SU-DHL-6 (cell line): Measurements from ENCODE around the gene ATP2B1.

Source experiments
- H2AFZ ChIP-seq: fragments of 200-600 bp; sonication (generic); 2 replicates; pipeline ENCODE4 v1.6.1; 2014; ENCODE audit warnings: low read depth, mild to moderate bottlenecking, moderate library complexity, mixed read lengths, antibody characterized with exemption, low read length; ENCODE audit not compliant: severe bottlenecking
- H3F3A ChIP-seq: fragments of 200-600 bp; shearing (Covaris generic); 2 replicates; pipeline ENCODE4 v1.6.0; 2016; ENCODE audit warnings: antibody characterized with exemption, mild to moderate bottlenecking; ENCODE audit not compliant: insufficient read depth
- H3K27ac ChIP-seq: fragments of 200-600 bp; sonication (generic); 2 replicates; pipeline ENCODE4 v1.5.1; 2016; ENCODE audit warnings: low read depth, mild to moderate bottlenecking, low read length, moderate library complexity, mixed read lengths
- H3K27me3 ChIP-seq: fragments of 200-600 bp; sonication (generic), shearing (Covaris generic); 2 replicates; pipeline ENCODE4 v1.6.0; 2014; ENCODE audit warnings: mild to moderate bottlenecking, low read length
- H3K36me3 ChIP-seq: fragments of 200-600 bp; sonication (generic); 2 replicates; pipeline ENCODE4 v1.6.1; 2014; ENCODE audit warnings: mild to moderate bottlenecking, low read length, mixed read lengths
- H3K4me2 ChIP-seq: fragments of 300-600, 200-600 bp; shearing (Covaris generic), sonication (generic); 2 replicates; pipeline ENCODE4 v1.6.0; 2014; ENCODE audit warnings: low read length, low read depth, mild to moderate bottlenecking; ENCODE audit not compliant: poor library complexity, severe bottlenecking
- H3K4me3 ChIP-seq: fragments of 200-600 bp; sonication (generic); 2 replicates; pipeline ENCODE4 v1.5.1; 2014; ENCODE audit warnings: antibody characterized with exemption, low read length, mild to moderate bottlenecking, mixed read lengths; ENCODE audit not compliant: insufficient read depth, poor library complexity, severe bottlenecking
- H3K79me2 ChIP-seq: fragments of 200-600 bp; sonication (generic); 2 replicates; pipeline ENCODE4 v1.6.1; 2014; ENCODE audit warnings: mild to moderate bottlenecking, low read length, moderate library complexity; ENCODE audit not compliant: insufficient read depth
- H3K9ac ChIP-seq: fragments of 200-600 bp; sonication (generic); 2 replicates; pipeline ENCODE4 v1.7.0; 2014; ENCODE audit warnings: mild to moderate bottlenecking, low read length
- H3K9me2 ChIP-seq: fragments of 200-600 bp; sonication (generic); replicated peaks from 2 replicates; pipeline ENCODE4 v1.6.1; 2014; ENCODE audit warnings: low read length; ENCODE audit not compliant: insufficient read depth
- H3K9me3 ChIP-seq: fragments of 200-600 bp; sonication (generic); 2 replicates; pipeline ENCODE4 v1.6.1; 2014; ENCODE audit warnings: low read length, mixed read lengths; ENCODE audit not compliant: insufficient read depth
- H4K20me1 ChIP-seq: fragments of 200-600 bp; sonication (generic); 2 replicates; pipeline ENCODE4 v1.6.1; 2014; ENCODE audit warnings: low read depth, mild to moderate bottlenecking, antibody characterized with exemption, low read length, moderate library complexity, mixed read lengths
- EZH2phosphoT487 ChIP-seq: fragments of 200-600 bp; sonication (generic), shearing (Covaris generic); conservative IDR thresholded peaks from 2 replicates; pipeline ENCODE4 v1.6.1; 2018; ENCODE audit warnings: mild to moderate bottlenecking, antibody characterized with exemption, low read length, moderate library complexity, mixed read lengths
- TF ChIP-seq, protein P1 (sequence below): fragments of 200-600 bp; sonication (generic); IDR thresholded peaks from one replicate; pipeline ENCODE4 v1.5.1; 2017; ENCODE audit warnings: antibody characterized with exemption, mild to moderate bottlenecking, low read length, moderate library complexity; ENCODE audit not compliant: insufficient read depth, poor library complexity, severe bottlenecking

Gene ATP2B1

GRCh38 chr12:89673603-89674002 lies 35.0 kb downstream of the ATP2B1 start:
- no peaks in the 10 kb centered on the region for H3K9me2 ChIP-seq
- H3K9ac ChIP-seq = no peak overlapping the region
- no peaks in the 10 kb centered on the region for H3K9me3 ChIP-seq
- no peaks in the 10 kb centered on the region; the same call in 1 of the 2 replicates for H3F3A ChIP-seq
- H3K27ac ChIP-seq = no peak overlapping the region
- peaks cover 98% of the 10 kb centered on the region for H3K79me2 ChIP-seq
- H3K36me3 ChIP-seq = no peaks in the 10 kb centered on the region
- no peak overlapping the region for H2AFZ ChIP-seq
- no peak for TF ChIP-seq EZH2phosphoT487
- TF ChIP-seq, protein P1, sequence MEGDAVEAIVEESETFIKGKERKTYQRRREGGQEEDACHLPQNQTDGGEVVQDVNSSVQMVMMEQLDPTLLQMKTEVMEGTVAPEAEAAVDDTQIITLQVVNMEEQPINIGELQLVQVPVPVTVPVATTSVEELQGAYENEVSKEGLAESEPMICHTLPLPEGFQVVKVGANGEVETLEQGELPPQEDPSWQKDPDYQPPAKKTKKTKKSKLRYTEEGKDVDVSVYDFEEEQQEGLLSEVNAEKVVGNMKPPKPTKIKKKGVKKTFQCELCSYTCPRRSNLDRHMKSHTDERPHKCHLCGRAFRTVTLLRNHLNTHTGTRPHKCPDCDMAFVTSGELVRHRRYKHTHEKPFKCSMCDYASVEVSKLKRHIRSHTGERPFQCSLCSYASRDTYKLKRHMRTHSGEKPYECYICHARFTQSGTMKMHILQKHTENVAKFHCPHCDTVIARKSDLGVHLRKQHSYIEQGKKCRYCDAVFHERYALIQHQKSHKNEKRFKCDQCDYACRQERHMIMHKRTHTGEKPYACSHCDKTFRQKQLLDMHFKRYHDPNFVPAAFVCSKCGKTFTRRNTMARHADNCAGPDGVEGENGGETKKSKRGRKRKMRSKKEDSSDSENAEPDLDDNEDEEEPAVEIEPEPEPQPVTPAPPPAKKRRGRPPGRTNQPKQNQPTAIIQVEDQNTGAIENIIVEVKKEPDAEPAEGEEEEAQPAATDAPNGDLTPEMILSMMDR = no peak
- H3K27me3 ChIP-seq = no peaks in the 10 kb centered on the region
- H3K4me2 ChIP-seq = no peak overlapping the region
- H4K20me1 ChIP-seq = peaks cover 24% of the 10 kb centered on the region
- H3K4me3 ChIP-seq = no peak overlapping the region

GRCh38 chr12:89672589-89672979 lies 36.1 kb downstream of the ATP2B1 start:
- peaks cover 21% of the 10 kb centered on the region for H4K20me1 ChIP-seq

GRCh38 chr12:89671469-89671868 lies 37.2 kb downstream of the ATP2B1 start:
- no peaks in the 10 kb centered on the region for H3K9me3 ChIP-seq
- H4K20me1 ChIP-seq = peaks cover 21% of the 10 kb centered on the region
- H3F3A ChIP-seq = no peaks in the 10 kb centered on the region
- H2AFZ ChIP-seq = no peak overlapping the region
- peaks cover 98% of the 10 kb centered on the region for H3K79me2 ChIP-seq
- no peak overlapping the region for H3K4me2 ChIP-seq
- H3K9me2 ChIP-seq = no peaks in the 10 kb centered on the region
- H3K27me3 ChIP-seq = no peaks in the 10 kb centered on the region
- H3K4me3 ChIP-seq = no peak overlapping the region
- H3K36me3 ChIP-seq = no peaks in the 10 kb centered on the region
- no peak for TF ChIP-seq EZH2phosphoT487
- TF ChIP-seq, protein P1 = no peak
- no peak overlapping the region for H3K9ac ChIP-seq
- H3K27ac ChIP-seq = no peak overlapping the region

More at GRCh38 chr12:89672589-89672979, 36.1 kb downstream of the ATP2B1 start:
- H2AFZ ChIP-seq = no peak overlapping the region
- H3K4me3 ChIP-seq = no peak overlapping the region
- no peak overlapping the region for H3K4me2 ChIP-seq
- TF ChIP-seq, protein P1 = no peak
- peaks cover 98% of the 10 kb centered on the region for H3K79me2 ChIP-seq
- no peaks in the 10 kb centered on the region; the same call in 1 of the 2 replicates for H3F3A ChIP-seq
- no peak overlapping the region for H3K9ac ChIP-seq
- no peaks in the 10 kb centered on the region for H3K27me3 ChIP-seq
- H3K36me3 ChIP-seq = no peaks in the 10 kb centered on the region
- H3K27ac ChIP-seq = no peak overlapping the region
- H3K9me2 ChIP-seq = no peaks in the 10 kb centered on the region
- no peaks in the 10 kb centered on the region for H3K9me3 ChIP-seq

- Histone ChIP-seq H4K20me1 (peaks cover 21% of the 10 kb centered on the region; the same call in 1 of the 2 replicates), H3K4me3 (no peak overlapping the region), H3K79me2 (peaks cover 98% of the 10 kb centered on the region), H3F3A (no peaks in the 10 kb centered on the region; the same call in 1 of the 2 replicates), H2AFZ (no peak overlapping the region), H3K9me3 (no peaks in the 10 kb centered on the region), H3K4me2 (no peak overlapping the region), H3K27ac (no peak overlapping the region), H3K9ac (no peak overlapping the region), H3K9me2 (no peaks in the 10 kb centered on the region), H3K27me3 (no peaks in the 10 kb centered on the region), H3K36me3 (no peaks in the 10 kb centered on the region)
- TF ChIP-seq, protein P1 = no peak
- TF ChIP-seq EZH2phosphoT487 = no peak
These were observed 39.4 kb downstream of the ATP2B1 start for GRCh38 chr12:89669197-89669596.
